Measurements from ENCODE around the gene FGF8.

Gene FGF8

DNA sequence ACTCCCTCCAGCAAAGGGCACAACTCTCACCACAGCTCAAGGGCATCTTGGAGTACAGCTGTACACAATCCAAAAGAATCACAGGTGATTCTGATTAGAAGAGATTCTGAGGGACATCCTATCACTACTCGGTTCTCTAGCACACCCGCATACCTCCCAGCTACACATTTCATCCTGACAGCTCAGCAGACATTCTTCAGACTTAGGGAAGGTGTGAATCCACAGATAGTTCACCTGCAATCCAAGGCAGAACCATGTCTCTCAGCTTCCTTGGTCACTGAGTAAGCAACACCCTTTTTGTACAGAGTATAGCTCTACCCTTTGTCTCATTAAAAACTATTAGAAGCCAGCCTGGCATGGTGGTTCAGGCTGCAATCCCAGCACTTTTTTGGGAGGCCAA is 54.1 kb downstream of the FGF8 start:
- TF ChIP-seq, protein P1, sequence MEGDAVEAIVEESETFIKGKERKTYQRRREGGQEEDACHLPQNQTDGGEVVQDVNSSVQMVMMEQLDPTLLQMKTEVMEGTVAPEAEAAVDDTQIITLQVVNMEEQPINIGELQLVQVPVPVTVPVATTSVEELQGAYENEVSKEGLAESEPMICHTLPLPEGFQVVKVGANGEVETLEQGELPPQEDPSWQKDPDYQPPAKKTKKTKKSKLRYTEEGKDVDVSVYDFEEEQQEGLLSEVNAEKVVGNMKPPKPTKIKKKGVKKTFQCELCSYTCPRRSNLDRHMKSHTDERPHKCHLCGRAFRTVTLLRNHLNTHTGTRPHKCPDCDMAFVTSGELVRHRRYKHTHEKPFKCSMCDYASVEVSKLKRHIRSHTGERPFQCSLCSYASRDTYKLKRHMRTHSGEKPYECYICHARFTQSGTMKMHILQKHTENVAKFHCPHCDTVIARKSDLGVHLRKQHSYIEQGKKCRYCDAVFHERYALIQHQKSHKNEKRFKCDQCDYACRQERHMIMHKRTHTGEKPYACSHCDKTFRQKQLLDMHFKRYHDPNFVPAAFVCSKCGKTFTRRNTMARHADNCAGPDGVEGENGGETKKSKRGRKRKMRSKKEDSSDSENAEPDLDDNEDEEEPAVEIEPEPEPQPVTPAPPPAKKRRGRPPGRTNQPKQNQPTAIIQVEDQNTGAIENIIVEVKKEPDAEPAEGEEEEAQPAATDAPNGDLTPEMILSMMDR (IDR thresholded peaks at IDR 0.05; ENCODE audit: control insufficient read depth, insufficient read depth, low read depth, low read length, missing control alignments): no peak
- H3K4me3 ChIP-seq (ENCODE audit: control insufficient read depth, low read depth, low read length): no peak overlapping the region
- no peak for DNase-seq (ENCODE audit: low read depth)

DNA sequence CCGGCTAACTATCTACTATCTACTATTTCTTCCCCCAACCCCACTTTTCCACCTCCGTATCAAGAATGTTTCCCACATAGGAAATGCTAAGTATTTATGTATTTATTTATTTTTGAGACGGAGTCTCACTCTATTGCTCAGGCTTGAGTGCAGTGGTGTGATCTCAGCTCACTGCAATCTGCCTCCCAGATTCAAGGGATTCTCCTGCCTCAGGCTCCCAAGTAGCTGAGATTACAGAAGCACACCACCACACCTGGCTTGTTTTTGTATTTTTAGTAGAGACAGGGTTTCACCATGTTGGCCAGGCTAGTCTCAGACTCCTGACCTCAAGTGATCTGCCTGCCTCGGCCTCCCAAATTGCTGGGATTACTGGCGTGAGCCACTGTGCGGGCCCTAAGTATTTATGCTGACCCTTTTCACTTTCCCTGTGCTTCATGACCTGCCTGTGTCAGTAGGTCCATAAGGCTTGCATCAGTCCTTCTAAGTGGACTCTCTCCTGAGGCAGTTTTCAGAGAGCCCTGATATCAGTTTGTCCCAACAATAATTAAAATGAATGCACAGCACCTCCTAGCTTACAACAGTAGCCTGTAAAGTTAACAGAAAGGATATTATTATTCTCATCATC is 55.2 kb downstream of the FGF8 start:
- H3K4me3 ChIP-seq (ENCODE audit: control insufficient read depth, low read depth, low read length): no peak overlapping the region
- no peak for DNase-seq (ENCODE audit: low read depth)
- TF ChIP-seq, protein P1 (IDR thresholded peaks at IDR 0.05; ENCODE audit: control insufficient read depth, insufficient read depth, low read depth, low read length, missing control alignments): no peak
